B cell (primary cell): ENCODE measurements around the gene AXDND1. TPM values are rescaled to one million over a fixed set of nuclear protein-coding genes. Genes with fewer than 3 reads are reported as not detected.
"Not testable (repeated sequence)": the region's sequence is repeated elsewhere in the genome, so short reads cannot be mapped to it uniquely, and the experiment has no call there.

Experiments used
- ATAC-seq: fragments of 200-7000 bp; cut with Tn5 transposase; one replicate; pipeline ENCODE4 v1.10.0; 2021; ENCODE audit warnings: low read depth, mild to moderate bottlenecking, moderate number of reproducible peaks, moderate library complexity
- CTCF ChIA-PET: fragments of 350-600 bp; sonication (Branson Sonifier 250); formaldehyde crosslinking; loops from one replicate; lab custom pipeline; 2021; ENCODE audit warnings: antibody characterized with exemption, inconsistent platforms; lab: Charles Lee
- POLR2A ChIA-PET: fragments of 350-600 bp; sonication (Branson Sonifier 250); formaldehyde crosslinking; loops from one replicate; lab custom pipeline; 2021; ENCODE audit warnings: antibody characterized with exemption; lab: Charles Lee
- DNase-seq: peaks from one replicate; pipeline ENCODE4 v3.0.0; 2013
- H2AFZ ChIP-seq: 2 replicates; pipeline ENCODE4 v1.6.1; 2012; ENCODE audit warnings: mild to moderate bottlenecking, low read depth, low read length; ENCODE audit not compliant: insufficient read depth, poor library complexity, severe bottlenecking
- H3K27ac ChIP-seq, 2 donors: 1 replicate in 1 of 2; 2 replicates in 1 of 2; pipeline ENCODE4 v1.5.1; 2012 to 2013; ENCODE audit warnings: low read length in 2 of 2, mild to moderate bottlenecking in 2 of 2, moderate library complexity in 1 of 2
- H3K27me3 ChIP-seq, 4 experiments: fragments of 200-600 bp in 1 of 4; sonication (generic) in 1 of 4; replicated peaks in 1 of 4; 1 replicate in 2 of 4; 2 replicates in 2 of 4; pipeline versions ENCODE4 v1.6.1 to v1.7.0; 2013 to 2016; ENCODE audit warnings: low read length in 3 of 4, mild to moderate bottlenecking in 2 of 4, mixed read lengths in 1 of 4, moderate library complexity in 1 of 4; ENCODE audit not compliant: insufficient read depth in 4 of 4, control insufficient read depth in 3 of 4; ENCODE audit errors: control extremely low read depth in 1 of 4
- H3K36me3 ChIP-seq, 2 experiments: replicated peaks in 1 of 2; 1 replicate in 1 of 2; 2 replicates in 1 of 2; pipeline versions ENCODE4 v1.6.1 to v1.7.1; 2013; ENCODE audit warnings: low read length in 1 of 2; ENCODE audit not compliant: insufficient read depth in 2 of 2, control insufficient read depth in 1 of 2; ENCODE audit errors: control extremely low read depth in 1 of 2, extremely low read depth in 1 of 2
- H3K4me1 ChIP-seq, 2 donors: fragments of 200-600 bp in 1 of 2; sonication (generic) in 1 of 2; 1 replicate in 1 of 2; 2 replicates in 1 of 2; pipeline versions ENCODE4 v1.5.1 to v1.6.1; 2013 to 2017; ENCODE audit warnings: low read length in 2 of 2; ENCODE audit not compliant: control insufficient read depth in 2 of 2, insufficient read depth in 2 of 2
- H3K4me2 ChIP-seq: replicated peaks from 2 replicates; pipeline ENCODE3; 2012; ENCODE audit warnings: mild to moderate bottlenecking, low read depth, low read length; ENCODE audit not compliant: poor library complexity, severe bottlenecking
- H3K4me3 ChIP-seq, 5 experiments: fragments of 200-600 bp in 1 of 5; sonication (generic) in 1 of 5; 1 replicate in 3 of 5; 2 replicates in 2 of 5; pipeline versions ENCODE4 v1.5.1 to v1.7.0; 2011 to 2016; ENCODE audit warnings: low read length in 4 of 5, mild to moderate bottlenecking in 4 of 5, low read depth in 2 of 5, control low read depth in 1 of 5, moderate library complexity in 1 of 5; ENCODE audit not compliant: insufficient read depth in 1 of 5; ENCODE audit errors: control extremely low read depth in 1 of 5, extremely low read depth in 1 of 5
- H3K79me2 ChIP-seq: fragments of 200-600 bp; sonication (generic); one replicate; pipeline ENCODE4 v1.6.0; 2016; ENCODE audit warnings: low read length; ENCODE audit not compliant: control insufficient read depth, insufficient read depth
- H3K9ac ChIP-seq: fragments of 200-600 bp; sonication (generic); 2 replicates; pipeline ENCODE4 v1.6.1; 2017; ENCODE audit warnings: mild to moderate bottlenecking, low read length, moderate library complexity
- H3K9me3 ChIP-seq, 3 donors: one replicate each; pipeline versions ENCODE4 v1.6.1 to v1.7.1; 2013; ENCODE audit warnings: low read length in 2 of 3; ENCODE audit not compliant: control insufficient read depth in 2 of 3, insufficient read depth in 1 of 3; ENCODE audit errors: control extremely low read depth in 1 of 3
- H4K20me1 ChIP-seq: 2 replicates; pipeline ENCODE4 v1.6.0; 2012; ENCODE audit warnings: mild to moderate bottlenecking, low read length; ENCODE audit not compliant: insufficient read depth, control insufficient read depth, poor library complexity, severe bottlenecking
- H3K27ac Mint-ChIP-seq: one replicate; pipeline ENCODE4 v1.8.0; 2021; ENCODE audit warnings: mixed read lengths
- H3K27me3 Mint-ChIP-seq: one replicate; pipeline ENCODE4 v1.8.0; 2021; ENCODE audit warnings: mixed read lengths
- H3K4me1 Mint-ChIP-seq: one replicate; pipeline ENCODE4 v1.8.0; 2021; ENCODE audit warnings: mixed read lengths
- H3K4me3 Mint-ChIP-seq: one replicate; pipeline ENCODE4 v1.8.0; 2021; ENCODE audit warnings: mixed read lengths
- H3K9me3 Mint-ChIP-seq: one replicate; pipeline ENCODE4 v1.8.0; 2022; ENCODE audit warnings: mixed read lengths; ENCODE audit not compliant: insufficient read depth
- CTCF ChIP-seq: fragments of 200-600 bp; IDR thresholded peaks from one replicate; pipeline ENCODE4 v1.8.0; 2022; ENCODE audit warnings: antibody characterized with exemption, mild to moderate bottlenecking
- EZH2 ChIP-seq: IDR thresholded peaks from 2 replicates; pipeline ENCODE4 v1.6.1; 2012; ENCODE audit warnings: borderline replicate concordance, low read depth, mild to moderate bottlenecking, moderate library complexity, low read length; ENCODE audit not compliant: insufficient read depth, poor library complexity, severe bottlenecking
- WGBS: methylation state at CpG from one replicate; pipeline ENCODE4 v1.1.5; 2013; ENCODE audit warnings: missing lambda C conversion rate; ENCODE audit not compliant: insufficient coverage; 5-methylcytosine and 5-hydroxymethylcytosine counted together
- intact Hi-C: fragments of 100-400 bp; cut with micrococcal nuclease; formaldehyde crosslinking; loops from one replicate; pipeline ENCODE4 v1.10.0; 2022
- polyA plus RNA-seq: library from polyadenylated mRNA; depleted of rRNA; stranded (reverse); fragments of >200 nt; gene quantifications from 2 replicates; pipeline ENCODE4 v1.2.3, GENCODE V29; 2012
- total RNA-seq, 2 donors: library from RNA; stranded (reverse); fragments of 120-200 nt in 1 of 2; gene quantifications; 1 replicate in 1 of 2; 2 replicates in 1 of 2; pipeline versions ENCODE4 v1.2.3 to v1.2.4, GENCODE V29; 2013 to 2022

The AXDND1 gene
- total and polyA plus RNA-seq, 2 donors (not counting 1 experiment from before 2014, with no cell fraction given) = 0.40 to 1.1 TPM

- ChIA-PET CTCF (no interaction called here), POLR2A (no interaction called here)
- no CpG with 5 or more reads among the region's 2 CpGs for WGBS
- DNase-seq (peak; percentile 45), ATAC-seq (peak; percentile 24)
- Histone ChIP-seq H3K4me2 (peak overlapping the region; percentile 18), H4K20me1 (no peaks in the 10 kb centered on the region), H3K27ac (peak overlapping the region in 1 of 2 donors; percentile 54), H3K27me3 (no peaks in the 10 kb centered on the region), H3K79me2 (no peaks in the 10 kb centered on the region), H3K4me3 (no peak overlapping the region), H3K4me1 (peaks cover 5 to 11% of the 10 kb centered on the region in 2 donors), H3K9me3 (no peaks in the 10 kb centered on the region), H3K36me3 (no peaks in the 10 kb centered on the region), H2AFZ (no peak overlapping the region), H3K9ac (no peak overlapping the region)
- intact Hi-C loops = no loop called here
- H3K27ac Mint-ChIP-seq = peak overlapping the region; percentile 11
- peaks cover 18% of the 10 kb centered on the region for H3K4me1 Mint-ChIP-seq
- H3K27me3 Mint-ChIP-seq = no peaks in the 10 kb centered on the region
- peak overlapping the region; percentile 5 for H3K4me3 Mint-ChIP-seq
- TF ChIP-seq CTCF (no peak), EZH2 (no peak)
- no peaks in the 10 kb centered on the region for H3K9me3 Mint-ChIP-seq
These were observed 144.3 kb downstream of the AXDND1 start for GRCh38 chr1:179510038-179510437.

GRCh38 chr1:179516976-179517705, 151.4 kb downstream of the AXDND1 start:
- H3K4me2 ChIP-seq = no peak overlapping the region
- H3K27me3 ChIP-seq = no peaks in the 10 kb centered on the region
- H3K4me1 Mint-ChIP-seq = peaks cover 2% of the 10 kb centered on the region
- H3K27me3 Mint-ChIP-seq = peaks cover 5% of the 10 kb centered on the region
- H3K4me3 Mint-ChIP-seq = no peak overlapping the region
- CTCF ChIA-PET = no interaction called here
- TF ChIP-seq EZH2 (no peak), CTCF (no peak)
- 73% methylated on average over 9 of the region's 11 CpGs for WGBS
- H3K9ac ChIP-seq = no peak overlapping the region
- peaks cover 0 to 3% (median 0%) of the 10 kb centered on the region in 3 donors for H3K9me3 ChIP-seq
- H3K36me3 ChIP-seq = no peaks in the 10 kb centered on the region
- DNase-seq (no peak), ATAC-seq (no peak)
- no peaks in the 10 kb centered on the region for H3K79me2 ChIP-seq
- no peaks in the 10 kb centered on the region for H3K4me1 ChIP-seq
- no peak overlapping the region for H2AFZ ChIP-seq
- no peak overlapping the region for H3K4me3 ChIP-seq
- intact Hi-C loops = no loop called here
- POLR2A ChIA-PET = no interaction called here
- H3K27ac Mint-ChIP-seq = no peak overlapping the region
- peaks cover 3% of the 10 kb centered on the region for H3K9me3 Mint-ChIP-seq
- H3K27ac ChIP-seq = no peak overlapping the region
- no peaks in the 10 kb centered on the region for H4K20me1 ChIP-seq

- H3K27me3 ChIP-seq, H4K20me1 ChIP-seq, H3K4me3 ChIP-seq, H3K79me2 ChIP-seq, intact Hi-C loops, ATAC-seq, H3K9me3 ChIP-seq, H2AFZ ChIP-seq, H3K27ac Mint-ChIP-seq, H3K9me3 Mint-ChIP-seq, H3K4me2 ChIP-seq, H3K27ac ChIP-seq, POLR2A ChIA-PET, H3K4me3 Mint-ChIP-seq, H3K9ac ChIP-seq, DNase-seq, CTCF ChIA-PET, H3K36me3 ChIP-seq, H3K4me1 ChIP-seq, H3K27me3 Mint-ChIP-seq, H3K4me1 Mint-ChIP-seq: not testable (repeated sequence)
- no CpG with 5 or more reads among the region's 1 CpG for WGBS
These were observed 152.8 kb downstream of the AXDND1 start for GRCh38 chr1:179518544-179518943.
